ENCODE measurements around the gene OR1F1. TPM values are rescaled to one million over a fixed set of nuclear protein-coding genes. Genes with fewer than 3 reads are reported as not detected.

Gene OR1F1
- total RNA-seq, 1 experiment from 2014 or later: not detected

GRCh38 chr16:3249451-3249850 is 61.4 kb downstream of the OR1F1 start:
- CTCF ChIA-PET: no interaction called here
- Histone ChIP-seq H3K4me1 (no peaks in the 10 kb centered on the region), H3K27me3 (replicated peaks; ENCODE audit: control insufficient read depth, insufficient read depth, low read length) (no peaks in the 10 kb centered on the region; the same call in 1 of the 2 replicates), H3K9me3 (no peaks in the 10 kb centered on the region), H3K4me3 (ENCODE audit: low read depth, low read length) (no peak overlapping the region), H3K36me3 (ENCODE audit: control insufficient read depth, insufficient read depth, low read length) (no peaks in the 10 kb centered on the region)
- no peaks in the 10 kb centered on the region for H3K9me3 Mint-ChIP-seq (ENCODE audit: unreplicated experiment)
- TF ChIP-seq CTCF (IDR thresholded peaks at IDR 0.05; ENCODE audit: insufficient read depth in 1 of 2, low read depth in 1 of 2, low read length in 1 of 2, severe bottlenecking in 1 of 2, unreplicated experiment in 1 of 2): no peak
- no peak overlapping the region for H3K27ac Mint-ChIP-seq (ENCODE audit: unreplicated experiment)
- intact Hi-C loops (cut with micrococcal nuclease; ENCODE audit: unreplicated experiment): no loop called here
- DNase-seq: no peak
- H3K4me1 Mint-ChIP-seq (ENCODE audit: low read depth, unreplicated experiment): no peaks in the 10 kb centered on the region
- no peak overlapping the region for H3K4me3 Mint-ChIP-seq (ENCODE audit: unreplicated experiment)
- H3K36me3 Mint-ChIP-seq (ENCODE audit: insufficient read depth, unreplicated experiment): peaks cover 4% of the 10 kb centered on the region
- BruUV-seq (replicated peaks): no TSS peak
- H3K27me3 Mint-ChIP-seq (ENCODE audit: insufficient read depth, unreplicated experiment): peaks cover 3% of the 10 kb centered on the region
- POLR2A ChIA-PET: no interaction called here

GRCh38 chr16:3252967-3253366 is 65.0 kb downstream of the OR1F1 start:
- Mint-ChIP-seq H3K4me1 (ENCODE audit: low read depth, unreplicated experiment) (no peaks in the 10 kb centered on the region), H3K36me3 (ENCODE audit: insufficient read depth, unreplicated experiment) (no peaks in the 10 kb centered on the region), H3K4me3 (ENCODE audit: unreplicated experiment) (no peak overlapping the region), H3K27me3 (ENCODE audit: insufficient read depth, unreplicated experiment) (no peaks in the 10 kb centered on the region), H3K9me3 (ENCODE audit: unreplicated experiment) (no peaks in the 10 kb centered on the region), H3K27ac (ENCODE audit: unreplicated experiment) (no peak overlapping the region)
- no TSS peak for BruUV-seq (replicated peaks)
- Histone ChIP-seq H3K36me3 (ENCODE audit: control insufficient read depth, insufficient read depth, low read length) (no peaks in the 10 kb centered on the region), H3K9me3 (no peaks in the 10 kb centered on the region), H3K27me3 (replicated peaks; ENCODE audit: control insufficient read depth, insufficient read depth, low read length) (no peaks in the 10 kb centered on the region), H3K4me3 (ENCODE audit: low read depth, low read length) (no peak overlapping the region), H3K4me1 (no peaks in the 10 kb centered on the region)
- DNase-seq: no peak
- intact Hi-C loops (cut with micrococcal nuclease; ENCODE audit: unreplicated experiment): no loop called here
- ChIA-PET CTCF (no interaction called here), POLR2A (no interaction called here)
- TF ChIP-seq CTCF (IDR thresholded peaks at IDR 0.05; ENCODE audit: insufficient read depth in 1 of 2, low read depth in 1 of 2, low read length in 1 of 2, severe bottlenecking in 1 of 2, unreplicated experiment in 1 of 2): no peak

GRCh38 chr16:3254309-3254708 is 66.3 kb downstream of the OR1F1 start:
- Histone ChIP-seq H3K36me3 (ENCODE audit: control insufficient read depth, insufficient read depth, low read length) (no peaks in the 10 kb centered on the region), H3K9me3 (no peaks in the 10 kb centered on the region), H3K27me3 (replicated peaks; ENCODE audit: control insufficient read depth, insufficient read depth, low read length) (no peaks in the 10 kb centered on the region), H3K4me3 (ENCODE audit: low read depth, low read length) (no peak overlapping the region), H3K4me1 (no peaks in the 10 kb centered on the region)
- Mint-ChIP-seq H3K36me3 (ENCODE audit: insufficient read depth, unreplicated experiment) (no peaks in the 10 kb centered on the region), H3K4me1 (ENCODE audit: low read depth, unreplicated experiment) (no peaks in the 10 kb centered on the region), H3K27me3 (ENCODE audit: insufficient read depth, unreplicated experiment) (no peaks in the 10 kb centered on the region), H3K9me3 (ENCODE audit: unreplicated experiment) (no peaks in the 10 kb centered on the region), H3K27ac (ENCODE audit: unreplicated experiment) (no peak overlapping the region), H3K4me3 (ENCODE audit: unreplicated experiment) (no peak overlapping the region)
- BruUV-seq (replicated peaks): no TSS peak
- DNase-seq: no peak
- no peak for TF ChIP-seq CTCF (IDR thresholded peaks at IDR 0.05; ENCODE audit: insufficient read depth in 1 of 2, low read depth in 1 of 2, low read length in 1 of 2, severe bottlenecking in 1 of 2, unreplicated experiment in 1 of 2)
- ChIA-PET POLR2A (no interaction called here), CTCF (no interaction called here)
- intact Hi-C loops (cut with micrococcal nuclease; ENCODE audit: unreplicated experiment): no loop called here

Other genes with a start within 250 kb of the OR1F1 start
- gene KREMEN2, start 223.9 kb upstream of the OR1F1 start, total RNA-seq (2022): 1.9 and 2.2 TPM in 2 replicates
- gene PAQR4, start 218.9 kb upstream of the OR1F1 start, total RNA-seq (2022): 12.0 and 13.4 TPM in 2 replicates
- 63.3 and 73.7 TPM in 2 replicates for gene PKMYT1, start 207.8 kb upstream of the OR1F1 start, total RNA-seq (2022)
- gene CLDN9, start 175.3 kb upstream of the OR1F1 start, total RNA-seq (2022): 0.79 and 0.91 TPM in 2 replicates
- gene CLDN6, start 170.0 kb upstream of the OR1F1 start, total RNA-seq (2022): 9.0 and 12.9 TPM in 2 replicates
- gene TNFRSF12A, start 167.8 kb upstream of the OR1F1 start, total RNA-seq (2022): 62.5 and 66.4 TPM in 2 replicates
- 40.8 and 44.9 TPM in 2 replicates for gene HCFC1R1, start 164.3 kb upstream of the OR1F1 start, total RNA-seq (2022)
- 46.0 and 48.0 TPM in 2 replicates for gene THOC6, start 164.2 kb upstream of the OR1F1 start, total RNA-seq (2022)
- 10.6 and 11.1 TPM in 2 replicates for gene BICDL2, start 151.3 kb upstream of the OR1F1 start, total RNA-seq (2022)
- 0.11 and 0.14 TPM in 2 replicates for gene MMP25, start 141.6 kb upstream of the OR1F1 start, total RNA-seq (2022)
- gene IL32, start 122.6 kb upstream of the OR1F1 start, total RNA-seq (2022): 149 and 165 TPM in 2 replicates
- gene ZSCAN10, start 88.9 kb upstream of the OR1F1 start, total RNA-seq (2022): not detected in 2 replicates
- 10.3 and 13.5 TPM in 2 replicates for gene ZNF205, start 75.6 kb upstream of the OR1F1 start, total RNA-seq (2022)
- 5.3 and 5.5 TPM in 2 replicates for gene ZNF213, start 53.2 kb upstream of the OR1F1 start, total RNA-seq (2022)
- 11.3 and 12.1 TPM in 2 replicates for gene ZNF200, start 47.0 kb downstream of the OR1F1 start, total RNA-seq (2022)
- gene MEFV, start 68.4 kb downstream of the OR1F1 start, total RNA-seq (2022): not detected in 2 replicates
- 37.0 and 37.4 TPM in 2 replicates for gene ZNF263, start 95.3 kb downstream of the OR1F1 start, total RNA-seq (2022)
- gene TIGD7, start 117.2 kb downstream of the OR1F1 start, total RNA-seq (2022): 3.7 and 5.2 TPM in 2 replicates
- gene ZNF75A, start 117.3 kb downstream of the OR1F1 start, total RNA-seq (2022): 28.4 and 29.1 TPM in 2 replicates
- not detected in 2 replicates for gene OR2C1, start 167.7 kb downstream of the OR1F1 start, total RNA-seq (2022)
- gene ZSCAN32, start 212.8 kb downstream of the OR1F1 start, total RNA-seq (2022): 14.1 and 16.6 TPM in 2 replicates
- 11.9 and 12.6 TPM in 2 replicates for gene ZNF174, start 213.0 kb downstream of the OR1F1 start, total RNA-seq (2022)

Data from Caco-2 (cell line).